ENCODE results near the gene SEMA3A. TPM values are rescaled to one million over a fixed set of nuclear protein-coding genes. Genes with fewer than 3 reads are reported as not detected.

SEMA3A gene
- total and polyA plus RNA-seq, 2 of the 13 experiments (the other 11 are each of a cell fraction or from before 2014, with no cell fraction given) = 0.29 to 1.2 TPM

- no TSS peak for BruUV-seq (replicated peaks)
- H3K79me2 ChIP-seq (ENCODE audit: insufficient read depth, low read length) = no peaks in the 10 kb centered on the region
- POLR2A ChIA-PET = no interaction called here
- no peaks in the 10 kb centered on the region for H3K36me3 ChIP-seq (replicated peaks in 1 of 2; ENCODE audit: control insufficient read depth in 1 of 2, insufficient read depth in 2 of 2, low read length in 2 of 2)
- H3K9ac ChIP-seq (ENCODE audit: insufficient read depth, low read depth, low read length) = no peak overlapping the region
- no peak for TF ChIP-seq HNF1B (CRISPR knock-in tag; IDR thresholded peaks at IDR 0.05)
- no peak for TF ChIP-seq ZXDC (CRISPR knock-in tag; IDR thresholded peaks at IDR 0.05)
- TF ChIP-seq MYPOP (CRISPR knock-in tag; IDR thresholded peaks at IDR 0.05) = no peak
- TF ChIP-seq GMEB2 (CRISPR knock-in tag; IDR thresholded peaks at IDR 0.05; ENCODE audit: low read depth) = no peak
- no peak for TF ChIP-seq AHR (CRISPR knock-in tag; IDR thresholded peaks at IDR 0.05)
- TF ChIP-seq YY1 (IDR thresholded peaks at IDR 0.05; ENCODE audit: insufficient read depth, insufficient replicate concordance, low read depth, low read length) = no peak
- TF ChIP-seq STAG1 (CRISPR knock-in tag; IDR thresholded peaks at IDR 0.05) = peak; percentile 71
- peak; percentile 60; the same call in 1 of the 2 replicates for TF ChIP-seq MIXL1 (CRISPR knock-in tag; IDR thresholded peaks at IDR 0.05)
- TF ChIP-seq ZNF430 (CRISPR knock-in tag; IDR thresholded peaks at IDR 0.05) = no peak
- TF ChIP-seq SMC3 (IDR thresholded peaks at IDR 0.05; ENCODE audit: low read length) = peak; percentile 21; the same call in 1 of the 2 replicates
- no peak for TF ChIP-seq KDM6A (CRISPR knock-in tag; IDR thresholded peaks at IDR 0.05; ENCODE audit: low read depth)
- no peak for TF ChIP-seq KLF13 (CRISPR knock-in tag; IDR thresholded peaks at IDR 0.05)
- no peak for TF ChIP-seq ELF1 (CRISPR knock-in tag; IDR thresholded peaks at IDR 0.05)
- TF ChIP-seq CTCF (CRISPR knock-in tag; IDR thresholded peaks at IDR 0.05) = peak; percentile 40
- TF ChIP-seq NPAS2 (CRISPR knock-in tag; IDR thresholded peaks at IDR 0.05; ENCODE audit: borderline replicate concordance) = no peak
- no peak overlapping the region for H2AFZ ChIP-seq (ENCODE audit: low read length)
- CTCF ChIA-PET (ENCODE audit: low intra/inter-chr PET ratio, low total read pairs) = interaction anchor here (1.5 kb wide), 1 partner anchor 212 kb away, joined by 7 read pairs; no protein-coding TSS in a partner anchor
- no peak overlapping the region for H3K4me2 ChIP-seq (ENCODE audit: low read depth, low read length)
- no peaks in the 10 kb centered on the region for H3K4me1 ChIP-seq (ENCODE audit: insufficient read depth, low read length)
- DNase-seq (ENCODE audit: low spot score) = peak; percentile 6
- H3K4me3 ChIP-seq (replicated peaks in 1 of 3; ENCODE audit: insufficient read depth in 1 of 3, low read depth in 2 of 3, low read length in 3 of 3) = no peak overlapping the region
- intact Hi-C loops (cut with micrococcal nuclease; ENCODE audit: unreplicated experiment) = loop anchor here (1.0 kb wide), 1 partner anchor 213 kb away; no protein-coding TSS in a partner anchor
- in situ Hi-C loops (cut with HindIII; ENCODE audit: extremely low pct_ligation_motif_present, low pct_unique_long_range_greater_than_20kb) = loop anchor here (5.0 kb wide), 1 partner anchor 212 kb away; no protein-coding TSS in a partner anchor
- H3K27me3 ChIP-seq (ENCODE audit: control insufficient read depth in 1 of 2, insufficient read depth in 2 of 2, low read length in 2 of 2) = no peaks in the 10 kb centered on the region; a peak in 1 of 5 replicates
- H3K27ac ChIP-seq (ENCODE audit: extremely low read length, insufficient read depth, low read length) = no peak overlapping the region
- ATAC-seq = no peak; the same call in 2 of the 3 replicates
- no peak for FAIRE-seq
- no peaks in the 10 kb centered on the region for H4K20me1 ChIP-seq (ENCODE audit: insufficient read depth, low read length)
- no peaks in the 10 kb centered on the region for H3K9me3 ChIP-seq (ENCODE audit: low read length)
These were observed 5.7 kb downstream of the SEMA3A start for GRCh38 chr7:84188786-84189405.
